Stimulated activated naive CD4-positive, alpha-beta T cell treated with Interleukin-2 at 50 U/mL for 16 hours (primary cell): ENCODE measurements around the gene DYNC1LI2.

Experiments used
- DNase-seq: peaks from one replicate; lab custom pipeline; 2025; lab: John Stamatoyannopoulos, UW

DYNC1LI2 gene

DNA sequence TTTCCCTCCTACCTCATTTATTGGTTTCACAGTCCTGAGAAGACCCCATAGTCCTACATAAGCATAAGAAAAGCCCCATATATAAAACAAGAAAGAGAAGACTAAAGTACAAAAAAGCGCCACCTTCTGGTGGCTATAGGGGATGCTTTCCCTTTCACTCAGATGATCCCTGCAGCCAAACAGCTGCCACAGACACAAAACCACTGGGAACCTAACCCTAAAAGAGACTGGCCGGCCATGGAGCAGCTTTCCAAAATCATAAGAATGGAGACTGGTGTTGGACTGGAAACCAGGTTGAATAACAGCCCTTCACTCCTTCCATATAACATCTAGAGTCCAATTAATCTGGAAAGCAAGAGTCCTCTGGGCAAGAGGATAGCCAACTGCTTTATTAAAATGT is 11.4 kb downstream of the DYNC1LI2 start:
- no peak for DNase-seq

- DNase-seq = no peak
Measured at GRCh38 chr16:66735891-66736290, 15.5 kb downstream of the DYNC1LI2 start.

- no peak for DNase-seq
Measured at GRCh38 chr16:66731101-66731500, 20.3 kb downstream of the DYNC1LI2 start.

DNA sequence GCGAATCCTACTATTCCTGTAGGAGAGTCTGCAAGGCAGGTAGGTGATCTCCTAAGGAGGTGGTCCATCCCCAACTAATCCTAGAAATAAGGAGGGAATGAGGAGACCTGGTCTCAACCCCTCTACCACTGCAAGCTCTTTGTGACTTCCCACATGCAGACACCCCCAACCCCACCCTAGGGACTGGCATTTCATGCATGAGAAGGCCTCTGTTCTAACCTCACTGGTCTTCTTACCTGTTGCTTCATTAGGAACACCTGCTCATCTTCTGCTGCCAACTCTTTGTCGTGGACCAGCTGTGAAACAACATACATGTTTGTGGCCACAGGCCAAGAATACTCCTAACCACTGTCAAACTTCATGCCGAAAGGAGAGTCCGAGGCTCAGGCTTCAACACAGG is 22.6 kb downstream of the DYNC1LI2 start:
- no peak for DNase-seq

GRCh38 chr16:66728117-66728787 is 23.2 kb downstream of the DYNC1LI2 start:
- no peak for DNase-seq

GRCh38 chr16:66720766-66721165 is 30.6 kb downstream of the DYNC1LI2 start:
- no peak for DNase-seq

DNA sequence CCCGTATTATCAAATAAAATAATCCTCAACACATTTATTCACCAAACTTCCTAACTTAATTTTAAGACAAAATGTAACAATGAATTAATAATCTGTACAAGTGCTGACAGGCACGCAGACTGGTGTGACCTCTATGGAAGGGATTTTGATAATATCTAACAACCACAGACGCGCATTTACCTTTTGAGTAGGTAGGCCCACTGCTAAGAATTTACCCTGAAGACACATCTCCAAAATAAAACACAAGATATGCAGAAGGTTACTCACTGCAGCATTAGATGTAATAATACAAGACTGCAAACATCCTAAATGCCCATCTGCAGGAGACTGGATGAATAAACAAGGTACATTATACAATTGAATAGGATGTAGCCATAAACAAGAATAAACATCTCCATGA is 32.2 kb downstream of the DYNC1LI2 start:
- no peak for DNase-seq

DNA sequence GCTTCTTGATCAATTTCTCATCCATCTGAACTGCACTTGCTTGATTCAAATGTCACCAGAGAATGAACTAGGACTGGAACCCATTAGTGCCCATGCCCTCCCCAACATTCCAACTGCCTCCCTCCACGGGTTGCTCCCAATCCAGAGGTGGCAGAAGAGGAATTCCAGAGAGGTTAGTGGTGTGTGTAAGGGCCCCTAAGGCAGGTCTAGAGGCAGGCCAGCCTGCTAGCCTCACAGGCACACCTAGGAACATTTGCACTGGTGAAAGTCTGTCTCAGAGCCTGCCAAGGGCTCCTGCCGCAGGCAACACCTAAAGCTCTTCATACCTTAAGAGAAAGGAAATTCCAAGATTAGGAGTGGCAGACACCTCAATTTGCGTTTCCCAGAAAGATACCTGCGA is 33.6 kb downstream of the DYNC1LI2 start:
- no peak for DNase-seq

DNA sequence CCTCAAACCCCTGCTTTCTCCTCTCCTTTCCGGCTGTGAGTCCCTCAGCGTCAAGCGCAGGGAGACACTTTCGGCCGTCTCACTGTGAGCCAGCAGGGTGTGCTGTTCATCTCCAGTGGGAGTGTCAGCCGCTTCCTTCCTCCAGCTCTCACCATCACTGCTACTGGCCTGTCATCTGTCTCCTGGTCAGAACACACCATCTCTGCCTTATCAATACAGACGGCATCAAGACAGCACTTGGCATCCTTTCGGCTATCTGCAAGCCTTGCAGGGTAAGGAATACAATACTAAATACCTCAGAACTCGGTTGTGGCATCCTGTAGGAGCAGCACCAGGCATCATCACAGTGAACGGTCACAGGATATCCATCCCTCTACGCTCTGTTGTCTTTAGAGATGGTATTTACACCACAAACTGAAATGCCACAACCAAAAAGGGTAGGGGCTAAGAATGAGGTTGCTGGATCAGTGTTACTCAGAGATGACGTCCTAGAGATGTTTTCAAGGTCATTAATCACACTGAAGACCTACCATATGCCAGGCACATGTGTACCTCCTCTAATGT is 34.2 kb downstream of the DYNC1LI2 start:
- DNase-seq = no peak

DNA sequence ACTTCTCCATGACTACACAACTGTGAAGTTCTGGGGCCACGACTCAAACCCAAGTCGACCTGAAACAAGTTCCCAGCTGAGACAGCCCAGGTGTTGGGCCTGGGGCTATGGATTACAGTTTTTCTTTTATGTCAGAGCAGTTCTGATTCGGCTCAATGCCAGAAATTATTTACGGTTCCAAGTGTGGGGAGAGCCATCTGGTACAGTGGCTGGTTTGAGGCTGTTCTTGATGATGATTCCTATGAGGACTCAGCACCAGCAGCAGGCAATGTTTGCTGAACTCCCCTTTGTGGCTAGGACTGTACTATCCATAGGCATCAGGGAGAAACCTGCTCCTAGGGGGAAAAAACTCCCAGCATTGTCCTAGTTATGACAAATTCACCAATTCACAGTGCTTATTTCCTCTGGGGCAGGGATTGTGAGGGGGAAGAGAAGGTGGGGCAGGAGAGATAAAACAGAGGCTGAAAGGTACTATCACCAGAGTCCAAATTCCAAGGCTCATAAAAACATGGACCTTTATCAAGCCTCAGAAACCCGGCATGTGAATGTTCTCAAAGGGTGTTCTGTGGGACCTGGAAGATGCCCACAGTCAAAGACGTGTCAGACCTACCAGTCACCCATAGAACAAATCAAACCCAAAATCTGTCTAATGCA is 36.6 kb downstream of the DYNC1LI2 start:
- no peak for DNase-seq

- no peak for DNase-seq
Measured at GRCh38 chr16:66714062-66714461, 37.3 kb downstream of the DYNC1LI2 start.

GRCh38 chr16:66713076-66713475 is 38.3 kb downstream of the DYNC1LI2 start:
- no peak for DNase-seq

DNA sequence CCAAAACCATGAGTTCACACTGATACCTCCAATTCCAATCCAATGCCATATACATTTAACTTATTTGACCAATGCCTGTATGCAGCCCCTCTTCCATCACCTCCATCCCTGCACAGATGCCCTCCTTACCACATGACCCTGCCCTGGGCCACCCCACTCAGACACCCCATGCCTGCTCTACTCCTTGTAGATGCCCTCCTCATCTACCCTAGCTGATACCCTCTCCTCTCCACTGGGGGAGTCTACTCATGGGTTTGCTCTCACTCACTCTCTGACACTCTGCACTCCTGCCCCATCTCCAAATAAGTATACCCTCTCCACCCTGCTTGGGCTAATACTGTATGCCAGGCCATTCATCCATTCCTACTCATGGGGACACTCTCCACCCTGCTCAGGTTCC is 38.9 kb downstream of the DYNC1LI2 start:
- DNase-seq = no peak

DNA sequence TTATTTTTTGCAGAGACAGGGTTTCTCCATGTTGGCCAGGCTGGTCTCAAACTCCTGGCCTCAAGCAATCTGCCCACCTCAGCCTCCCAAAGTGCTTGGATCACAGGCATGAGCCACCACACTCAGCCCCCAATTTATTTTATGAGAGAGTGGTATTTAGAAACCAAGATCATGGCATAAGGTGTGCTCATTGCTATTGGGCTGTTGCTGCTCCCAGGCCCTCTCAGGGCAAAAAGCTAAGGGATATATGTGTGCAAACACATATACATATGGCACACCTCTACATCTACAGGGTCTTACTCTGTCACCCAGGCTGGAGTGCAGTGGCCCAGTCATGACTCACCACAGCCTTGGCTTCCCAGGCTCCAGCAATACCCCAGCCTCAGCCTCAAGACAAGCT is 39.8 kb downstream of the DYNC1LI2 start:
- no peak for DNase-seq

GRCh38 chr16:66706506-66706880 is 44.9 kb downstream of the DYNC1LI2 start:
- DNase-seq = no peak

DNA sequence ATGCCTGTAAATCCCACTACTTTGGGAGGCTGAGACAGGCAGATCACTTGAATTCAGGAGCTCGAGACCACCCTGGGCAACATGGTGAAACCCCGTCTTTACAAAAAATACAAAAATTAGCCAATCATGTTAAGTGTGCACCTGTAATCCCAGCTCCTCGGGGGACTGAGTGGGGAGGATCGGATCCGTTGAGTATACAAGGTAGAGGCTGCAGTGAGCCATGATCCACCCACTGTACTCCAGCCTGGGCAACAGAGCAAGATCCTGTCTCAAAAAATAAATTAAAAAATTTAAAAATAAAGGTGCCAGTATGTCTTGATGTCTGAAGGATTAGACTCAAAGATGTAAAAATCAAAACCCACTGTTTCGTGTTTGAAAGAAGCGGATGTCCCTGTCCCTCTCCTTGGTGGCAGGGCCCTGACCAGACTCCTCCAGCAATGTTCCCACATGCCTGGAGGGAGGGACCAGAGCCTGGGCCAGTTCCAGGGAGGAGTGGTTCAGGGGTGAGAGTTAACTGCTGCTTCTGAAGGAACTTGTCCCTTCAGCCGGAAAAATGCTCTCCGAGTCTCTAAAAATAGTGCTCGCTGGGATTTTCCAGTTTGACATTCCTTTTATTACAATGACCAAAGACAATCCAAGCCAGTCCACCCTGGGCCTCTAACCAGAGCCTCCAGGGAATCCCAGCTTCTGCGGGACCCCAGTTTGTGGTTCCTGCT is 45.5 kb downstream of the DYNC1LI2 start:
- no peak for DNase-seq

DNA sequence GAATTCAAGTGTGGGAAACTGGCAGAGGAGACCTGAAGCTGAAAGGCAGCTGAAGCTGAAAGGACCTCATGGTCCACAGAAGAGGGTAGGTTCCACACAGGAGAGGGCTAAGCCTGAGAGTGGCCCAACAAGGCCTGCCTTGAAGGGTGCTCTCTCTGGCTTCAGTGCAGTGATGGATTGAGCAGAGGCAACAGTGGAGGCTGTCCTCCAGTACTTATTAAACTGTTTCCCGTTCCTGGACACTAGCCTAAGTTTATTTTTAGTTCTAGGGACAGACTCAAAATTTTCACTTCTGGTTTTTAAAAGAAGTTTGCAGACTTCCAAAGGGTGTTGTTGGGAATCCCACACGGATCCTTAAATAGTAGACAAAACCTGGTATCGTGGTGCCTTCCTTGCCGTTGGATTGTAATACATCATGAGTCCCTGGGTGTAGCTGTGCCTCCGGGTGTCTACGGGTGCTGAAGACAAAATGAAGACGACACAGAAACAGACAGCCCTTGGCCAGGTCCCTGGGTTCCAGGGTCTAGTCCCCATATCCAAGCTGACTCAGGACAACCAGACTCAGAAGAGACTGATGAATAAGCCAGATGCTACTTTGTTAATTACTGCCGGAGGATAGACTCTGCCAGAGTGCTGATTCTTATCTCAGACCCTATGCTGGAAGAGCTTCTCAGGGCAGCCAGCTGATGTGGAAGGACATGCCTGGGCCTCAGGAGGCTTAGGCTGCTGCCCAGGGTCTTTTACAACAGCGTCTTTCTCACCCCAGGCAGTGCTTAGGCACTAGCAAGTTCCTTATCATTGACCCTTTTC is 47.8 kb downstream of the DYNC1LI2 start:
- no peak for DNase-seq

- DNase-seq = no peak
Measured at GRCh38 chr16:66701516-66701915, 49.9 kb downstream of the DYNC1LI2 start.

DNA sequence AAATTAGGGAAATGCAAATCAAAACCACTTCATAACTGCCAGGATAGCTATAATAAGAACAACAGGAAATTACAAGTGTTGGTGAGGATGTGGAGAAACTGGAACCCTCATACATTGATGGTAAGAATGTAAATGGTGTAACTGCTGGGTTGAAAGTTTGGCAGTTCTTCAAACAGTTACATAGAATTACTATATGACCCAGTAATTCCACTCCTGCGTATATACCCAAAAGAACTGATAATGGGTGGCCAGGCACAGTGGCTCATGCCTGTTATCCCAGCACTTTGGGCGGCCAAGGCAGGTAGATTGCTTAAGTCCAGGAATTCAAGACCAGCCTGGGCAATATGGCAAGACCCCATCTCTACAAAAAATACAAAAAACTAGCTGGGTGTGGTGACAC is 50.4 kb downstream of the DYNC1LI2 start:
- DNase-seq = no peak

GRCh38 chr16:66699898-66700297 is 51.5 kb downstream of the DYNC1LI2 start:
- no peak for DNase-seq

DNA sequence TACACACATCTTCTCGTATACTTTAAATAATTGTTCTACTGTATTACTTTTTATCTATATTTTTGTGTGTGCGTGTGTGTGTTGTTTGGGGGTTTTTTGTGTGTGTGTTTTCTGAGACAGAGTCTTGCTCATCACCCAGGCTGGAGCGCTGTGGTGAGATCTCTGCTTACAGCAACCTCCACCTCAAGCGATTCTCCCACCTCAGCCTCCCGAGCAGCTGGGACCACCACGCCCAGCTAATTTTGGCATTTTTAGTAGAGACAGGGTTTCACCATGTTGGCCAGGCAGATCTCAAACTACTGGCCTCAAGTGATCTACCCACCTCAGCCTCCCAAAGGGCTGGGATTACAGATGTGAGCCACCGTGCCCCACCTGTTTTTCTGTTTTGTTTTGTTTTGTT is 53.4 kb downstream of the DYNC1LI2 start:
- DNase-seq = no peak
